ENCODE results near the gene MFN2.

MFN2 gene

GRCh38 chr1:11946647-11947046 is 33.6 kb upstream of the MFN2 start:
- Mint-ChIP-seq H3K9me3 (peaks cover 6% of the 10 kb centered on the region), H3K27ac (no peak overlapping the region), H3K36me3 (ENCODE audit: low read depth) (peaks cover 17% of the 10 kb centered on the region), H3K27me3 (ENCODE audit: low read depth) (no peaks in the 10 kb centered on the region), H3K4me1 (ENCODE audit: low read depth) (no peaks in the 10 kb centered on the region), H3K4me3 (no peak overlapping the region)
- DNase-seq (ENCODE audit: low spot score): no peak

GRCh38 chr1:11948822-11949458 is 31.3 kb upstream of the MFN2 start:
- H3K4me3 Mint-ChIP-seq: no peak overlapping the region
- DNase-seq (ENCODE audit: low spot score): no peak
- no peaks in the 10 kb centered on the region for H3K4me1 Mint-ChIP-seq (ENCODE audit: low read depth)
- peaks cover 6% of the 10 kb centered on the region for H3K9me3 Mint-ChIP-seq
- H3K27me3 Mint-ChIP-seq (ENCODE audit: low read depth): no peaks in the 10 kb centered on the region
- peaks cover 16% of the 10 kb centered on the region for H3K36me3 Mint-ChIP-seq (ENCODE audit: low read depth)
- no peak overlapping the region for H3K27ac Mint-ChIP-seq

- Mint-ChIP-seq H3K4me3 (no peak overlapping the region), H3K27ac (no peak overlapping the region), H3K36me3 (ENCODE audit: low read depth) (peaks cover 12% of the 10 kb centered on the region), H3K27me3 (ENCODE audit: low read depth) (no peaks in the 10 kb centered on the region), H3K4me1 (ENCODE audit: low read depth) (no peaks in the 10 kb centered on the region), H3K9me3 (no peaks in the 10 kb centered on the region)
- no peak for DNase-seq (ENCODE audit: low spot score)
Observed at GRCh38 chr1:11951901-11952300, 28.3 kb upstream of the MFN2 start.

GRCh38 chr1:11952455-11953109 is 27.7 kb upstream of the MFN2 start:
- H3K4me3 Mint-ChIP-seq: no peak overlapping the region
- H3K9me3 Mint-ChIP-seq: no peaks in the 10 kb centered on the region
- H3K36me3 Mint-ChIP-seq (ENCODE audit: low read depth): peaks cover 12% of the 10 kb centered on the region
- DNase-seq (ENCODE audit: low spot score): no peak
- no peaks in the 10 kb centered on the region for H3K27me3 Mint-ChIP-seq (ENCODE audit: low read depth)
- no peak overlapping the region for H3K27ac Mint-ChIP-seq
- no peaks in the 10 kb centered on the region for H3K4me1 Mint-ChIP-seq (ENCODE audit: low read depth)

- no peaks in the 10 kb centered on the region for H3K4me1 Mint-ChIP-seq (ENCODE audit: low read depth)
- H3K27me3 Mint-ChIP-seq (ENCODE audit: low read depth): no peaks in the 10 kb centered on the region
- no peaks in the 10 kb centered on the region for H3K9me3 Mint-ChIP-seq
- no peak overlapping the region for H3K4me3 Mint-ChIP-seq
- no peak for DNase-seq (ENCODE audit: low spot score)
- peaks cover 5% of the 10 kb centered on the region for H3K36me3 Mint-ChIP-seq (ENCODE audit: low read depth)
- no peak overlapping the region for H3K27ac Mint-ChIP-seq
Observed at GRCh38 chr1:11955221-11955620, 25.0 kb upstream of the MFN2 start.

GRCh38 chr1:11957398-11957797 is 22.8 kb upstream of the MFN2 start:
- DNase-seq (ENCODE audit: low spot score): no peak
- Mint-ChIP-seq H3K36me3 (ENCODE audit: low read depth) (peaks cover 3% of the 10 kb centered on the region), H3K4me1 (ENCODE audit: low read depth) (no peaks in the 10 kb centered on the region), H3K9me3 (no peaks in the 10 kb centered on the region), H3K27me3 (ENCODE audit: low read depth) (no peaks in the 10 kb centered on the region), H3K4me3 (no peak overlapping the region), H3K27ac (no peak overlapping the region)

- DNase-seq (ENCODE audit: low spot score): no peak
- H3K4me3 Mint-ChIP-seq: no peak overlapping the region
- no peaks in the 10 kb centered on the region for H3K27me3 Mint-ChIP-seq (ENCODE audit: low read depth)
- H3K27ac Mint-ChIP-seq: no peak overlapping the region
- no peaks in the 10 kb centered on the region for H3K9me3 Mint-ChIP-seq
- H3K36me3 Mint-ChIP-seq (ENCODE audit: low read depth): peaks cover 3% of the 10 kb centered on the region
- H3K4me1 Mint-ChIP-seq (ENCODE audit: low read depth): no peaks in the 10 kb centered on the region
Observed at GRCh38 chr1:11957897-11958296, 22.3 kb upstream of the MFN2 start.

GRCh38 chr1:11960276-11960675 is 20.0 kb upstream of the MFN2 start:
- Mint-ChIP-seq H3K27me3 (ENCODE audit: low read depth) (no peaks in the 10 kb centered on the region), H3K27ac (peak overlapping the region; percentile 26), H3K4me1 (ENCODE audit: low read depth) (no peaks in the 10 kb centered on the region), H3K9me3 (no peaks in the 10 kb centered on the region), H3K36me3 (ENCODE audit: low read depth) (peaks cover 7% of the 10 kb centered on the region), H3K4me3 (no peak overlapping the region)
- no peak for DNase-seq (ENCODE audit: low spot score)

- no peak for DNase-seq (ENCODE audit: low spot score)
- Mint-ChIP-seq H3K9me3 (no peaks in the 10 kb centered on the region), H3K36me3 (ENCODE audit: low read depth) (peaks cover 7% of the 10 kb centered on the region), H3K4me3 (no peak overlapping the region), H3K4me1 (ENCODE audit: low read depth) (no peaks in the 10 kb centered on the region), H3K27me3 (ENCODE audit: low read depth) (no peaks in the 10 kb centered on the region), H3K27ac (no peak overlapping the region)
Observed at GRCh38 chr1:11960715-11961114, 19.5 kb upstream of the MFN2 start.

GRCh38 chr1:11961230-11961629 is 19.0 kb upstream of the MFN2 start:
- Mint-ChIP-seq H3K27ac (no peak overlapping the region), H3K4me3 (no peak overlapping the region), H3K4me1 (ENCODE audit: low read depth) (no peaks in the 10 kb centered on the region), H3K27me3 (ENCODE audit: low read depth) (no peaks in the 10 kb centered on the region), H3K9me3 (no peaks in the 10 kb centered on the region), H3K36me3 (ENCODE audit: low read depth) (peaks cover 7% of the 10 kb centered on the region)
- no peak for DNase-seq (ENCODE audit: low spot score)

- H3K27ac Mint-ChIP-seq: no peak overlapping the region
- H3K36me3 Mint-ChIP-seq (ENCODE audit: low read depth): peaks cover 12% of the 10 kb centered on the region
- no peaks in the 10 kb centered on the region for H3K27me3 Mint-ChIP-seq (ENCODE audit: low read depth)
- no peaks in the 10 kb centered on the region for H3K4me1 Mint-ChIP-seq (ENCODE audit: low read depth)
- no peak for DNase-seq (ENCODE audit: low spot score)
- H3K4me3 Mint-ChIP-seq: no peak overlapping the region
- H3K9me3 Mint-ChIP-seq: no peaks in the 10 kb centered on the region
Observed at GRCh38 chr1:11963622-11964021, 16.6 kb upstream of the MFN2 start.

- peaks cover 12% of the 10 kb centered on the region for H3K36me3 Mint-ChIP-seq (ENCODE audit: low read depth)
- no peak overlapping the region for H3K27ac Mint-ChIP-seq
- H3K27me3 Mint-ChIP-seq (ENCODE audit: low read depth): no peaks in the 10 kb centered on the region
- H3K4me1 Mint-ChIP-seq (ENCODE audit: low read depth): no peaks in the 10 kb centered on the region
- no peaks in the 10 kb centered on the region for H3K9me3 Mint-ChIP-seq
- H3K4me3 Mint-ChIP-seq: no peak overlapping the region
- DNase-seq (ENCODE audit: low spot score): no peak
Observed at GRCh38 chr1:11964656-11965055, 15.6 kb upstream of the MFN2 start.

- no peaks in the 10 kb centered on the region for H3K27me3 Mint-ChIP-seq (ENCODE audit: low read depth)
- H3K36me3 Mint-ChIP-seq (ENCODE audit: low read depth): peaks cover 10% of the 10 kb centered on the region
- DNase-seq (ENCODE audit: low spot score): no peak
- H3K27ac Mint-ChIP-seq: no peak overlapping the region
- H3K9me3 Mint-ChIP-seq: no peaks in the 10 kb centered on the region
- peaks cover 3% of the 10 kb centered on the region for H3K4me1 Mint-ChIP-seq (ENCODE audit: low read depth)
- H3K4me3 Mint-ChIP-seq: no peak overlapping the region
Observed at GRCh38 chr1:11967028-11967547, 13.2 kb upstream of the MFN2 start.

- no peak for DNase-seq (ENCODE audit: low spot score)
- Mint-ChIP-seq H3K4me3 (no peak overlapping the region), H3K36me3 (ENCODE audit: low read depth) (peaks cover 18% of the 10 kb centered on the region), H3K27ac (no peak overlapping the region), H3K27me3 (ENCODE audit: low read depth) (no peaks in the 10 kb centered on the region), H3K9me3 (no peaks in the 10 kb centered on the region), H3K4me1 (ENCODE audit: low read depth) (peaks cover 13% of the 10 kb centered on the region)
Observed at GRCh38 chr1:11970441-11971185, 9.6 kb upstream of the MFN2 start.

All from T-helper 2 cell treated with Interferon-gamma antibody and Interleukin-4, amounts not matched to agents 5 μg/mL and 100 μg/mL, for 36 hours (primary cell).